GM12864 (cell line): ENCODE data around the gene PDLIM7.

Experiments
- DNase-seq: peaks from one replicate; pipeline ENCODE4 v3.0.0-alpha.2; 2011; ENCODE audit warnings: low read depth
- H3K4me3 ChIP-seq: 2 replicates; pipeline ENCODE4 v1.5.1; 2011; ENCODE audit warnings: mild to moderate bottlenecking, low read depth, low read length, control low read depth
- TF ChIP-seq, protein P1 (sequence below): IDR thresholded peaks from 2 replicates; pipeline ENCODE4 v1.5.1; 2011; ENCODE audit warnings: low read depth, mild to moderate bottlenecking, moderate library complexity, low read length, control low read depth, inconsistent platforms; ENCODE audit errors: missing control alignments

PDLIM7 gene

DNA sequence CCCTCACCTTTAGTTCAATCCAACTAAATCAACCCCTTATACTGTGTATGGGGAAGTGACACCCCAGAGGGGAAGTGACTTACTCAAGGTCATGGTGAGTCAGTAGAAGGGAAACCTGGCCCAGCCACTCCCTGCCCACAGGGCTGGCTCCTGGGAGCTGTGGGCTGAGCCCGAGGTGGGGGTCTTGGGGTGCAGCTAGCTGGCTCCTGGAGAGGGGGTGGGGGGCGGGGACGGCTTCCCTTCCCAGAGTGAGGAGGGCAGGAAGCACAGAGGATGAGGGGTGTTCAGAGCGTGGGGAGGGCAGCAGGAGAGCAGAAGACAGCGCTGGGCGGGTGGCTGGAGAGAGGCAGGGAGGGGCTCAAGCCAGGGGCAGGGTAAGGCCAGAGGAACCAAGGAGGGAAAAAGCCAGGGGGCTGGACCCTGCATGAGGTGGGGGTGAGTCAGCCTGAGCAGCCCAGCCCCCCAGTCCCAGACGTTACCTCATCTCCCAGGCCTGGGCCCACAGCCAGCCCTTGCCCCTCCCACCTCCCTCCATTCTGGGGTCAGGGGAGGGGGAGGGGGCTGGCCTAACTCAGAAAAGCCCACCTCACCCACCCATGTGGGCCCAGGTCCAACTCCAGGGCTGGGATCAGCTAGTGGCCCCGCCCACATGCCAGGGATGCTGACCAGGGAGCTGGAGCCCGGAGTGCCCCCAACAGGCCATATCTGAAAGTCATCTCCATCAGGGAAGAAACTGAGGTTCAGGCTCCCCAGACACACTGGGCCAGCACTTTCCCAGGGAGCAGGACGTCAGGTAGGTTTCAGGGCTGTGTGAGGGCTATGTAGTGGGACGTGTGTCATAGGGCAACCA is 2.8 kb downstream of the PDLIM7 start:
- TF ChIP-seq, protein P1, sequence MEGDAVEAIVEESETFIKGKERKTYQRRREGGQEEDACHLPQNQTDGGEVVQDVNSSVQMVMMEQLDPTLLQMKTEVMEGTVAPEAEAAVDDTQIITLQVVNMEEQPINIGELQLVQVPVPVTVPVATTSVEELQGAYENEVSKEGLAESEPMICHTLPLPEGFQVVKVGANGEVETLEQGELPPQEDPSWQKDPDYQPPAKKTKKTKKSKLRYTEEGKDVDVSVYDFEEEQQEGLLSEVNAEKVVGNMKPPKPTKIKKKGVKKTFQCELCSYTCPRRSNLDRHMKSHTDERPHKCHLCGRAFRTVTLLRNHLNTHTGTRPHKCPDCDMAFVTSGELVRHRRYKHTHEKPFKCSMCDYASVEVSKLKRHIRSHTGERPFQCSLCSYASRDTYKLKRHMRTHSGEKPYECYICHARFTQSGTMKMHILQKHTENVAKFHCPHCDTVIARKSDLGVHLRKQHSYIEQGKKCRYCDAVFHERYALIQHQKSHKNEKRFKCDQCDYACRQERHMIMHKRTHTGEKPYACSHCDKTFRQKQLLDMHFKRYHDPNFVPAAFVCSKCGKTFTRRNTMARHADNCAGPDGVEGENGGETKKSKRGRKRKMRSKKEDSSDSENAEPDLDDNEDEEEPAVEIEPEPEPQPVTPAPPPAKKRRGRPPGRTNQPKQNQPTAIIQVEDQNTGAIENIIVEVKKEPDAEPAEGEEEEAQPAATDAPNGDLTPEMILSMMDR = no peak
- H3K4me3 ChIP-seq = no peak overlapping the region
- no peak for DNase-seq

DNA sequence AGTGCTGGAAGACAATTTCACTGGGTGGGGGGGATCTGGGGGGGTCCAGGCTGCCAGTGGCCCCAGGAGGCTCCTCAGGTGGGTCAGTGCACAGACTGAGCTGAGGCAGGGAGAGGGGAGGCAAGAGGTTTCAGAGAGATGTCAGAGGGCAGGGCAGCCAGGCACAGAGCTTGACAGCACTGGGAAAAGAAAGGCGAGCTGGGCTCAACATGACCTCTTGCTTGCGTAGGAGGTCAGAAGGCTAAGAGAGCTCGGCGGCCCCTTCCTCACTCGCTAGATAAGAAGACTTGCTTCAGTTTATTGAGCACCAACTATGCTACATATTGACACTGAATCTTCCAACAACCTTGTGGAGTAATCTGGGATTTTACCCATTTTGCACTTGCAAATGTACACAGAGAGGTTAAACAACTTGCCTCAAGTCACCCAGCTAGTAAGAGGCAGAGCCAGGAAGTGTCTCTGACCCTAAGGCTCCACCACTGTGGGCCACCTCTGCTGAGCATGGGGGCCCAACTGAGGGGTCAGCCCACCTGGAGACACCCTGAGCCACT is 3.5 kb downstream of the PDLIM7 start:
- no peak for DNase-seq
- H3K4me3 ChIP-seq = no peak overlapping the region
- TF ChIP-seq, protein P1 = no peak

DNA sequence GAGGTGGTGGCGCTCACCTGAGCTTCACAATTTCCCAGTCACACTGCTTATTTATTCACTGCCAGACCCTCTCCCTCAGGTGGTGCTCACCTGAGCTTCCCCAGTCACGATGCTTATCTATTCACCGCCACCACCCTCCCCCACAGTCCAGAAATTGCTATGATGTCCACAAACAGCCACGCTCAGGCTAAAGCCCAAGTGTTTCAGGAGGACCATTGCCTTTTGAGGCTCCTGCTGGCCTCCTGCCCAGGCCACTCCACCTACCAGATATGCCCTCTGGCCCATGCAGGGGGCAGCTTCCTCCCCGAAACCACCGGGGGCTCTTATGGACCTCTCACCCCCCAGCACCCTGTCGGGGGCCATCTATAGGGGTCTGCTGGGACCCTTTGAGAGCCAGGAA is 4.6 kb downstream of the PDLIM7 start:
- TF ChIP-seq, protein P1 = no peak
- DNase-seq = no peak
- H3K4me3 ChIP-seq = no peak overlapping the region

- DNase-seq = no peak
- TF ChIP-seq, protein P1 = no peak
- H3K4me3 ChIP-seq = no peak overlapping the region
These were observed 5.2 kb downstream of the PDLIM7 start for GRCh38 chr5:177491983-177492746.

DNA sequence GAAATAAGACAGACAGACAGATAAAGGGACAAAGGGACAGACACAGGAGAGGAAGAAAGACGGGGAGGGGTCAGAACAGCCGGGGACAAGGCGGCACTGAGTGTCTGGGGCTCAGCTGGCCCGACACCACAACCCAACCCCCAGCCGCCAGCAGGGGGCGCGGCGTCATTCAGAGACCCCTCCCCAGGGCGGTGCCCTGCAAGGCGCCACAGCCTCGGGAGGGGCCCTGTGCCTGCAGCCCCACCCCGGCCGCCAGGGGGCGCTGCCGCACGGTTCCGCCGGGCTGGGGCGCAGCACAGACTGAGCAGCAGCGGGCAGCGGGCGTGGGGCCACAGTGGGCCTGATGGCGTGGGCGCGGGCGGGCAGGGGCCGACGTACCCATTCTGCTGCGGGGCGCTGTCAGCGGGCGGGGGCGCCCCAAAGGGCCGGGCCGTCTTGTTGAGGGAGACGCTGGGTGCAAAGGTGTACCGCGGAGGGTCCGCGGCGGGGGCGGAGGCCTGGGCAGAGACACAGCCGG is 5.9 kb downstream of the PDLIM7 start:
- no peak for DNase-seq
- no peak overlapping the region for H3K4me3 ChIP-seq
- TF ChIP-seq, protein P1 = peak; percentile 79

DNA sequence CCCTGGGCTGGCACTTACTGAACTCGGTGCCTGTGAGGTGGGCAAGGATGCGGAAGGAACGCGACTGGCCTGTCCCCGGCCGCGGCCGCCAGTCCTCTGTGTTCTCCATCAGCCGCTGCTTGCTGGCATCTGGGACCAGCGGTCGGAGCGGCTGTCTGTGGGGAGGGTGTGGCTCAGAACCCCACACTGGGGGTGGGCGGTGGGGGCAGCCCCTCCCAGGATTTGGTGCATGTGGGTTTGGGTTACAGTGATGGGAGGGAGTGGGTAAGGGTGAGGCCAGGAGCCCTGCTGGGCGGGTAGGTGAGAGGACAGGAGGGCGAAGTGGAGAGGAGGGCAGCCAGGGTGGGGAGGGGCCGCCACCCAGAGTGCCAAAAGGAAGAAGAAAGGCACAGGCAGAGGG is 6.4 kb downstream of the PDLIM7 start:
- TF ChIP-seq, protein P1 = no peak
- DNase-seq = no peak
- no peak overlapping the region for H3K4me3 ChIP-seq
